WERI-Rb-1 (cell line): Measurements from ENCODE around the gene CNTNAP2.

Source experiments
- DNase-seq: peaks from one replicate; pipeline ENCODE4 v3.0.0-alpha.2; 2020
- H3K27ac ChIP-seq: fragments of 250-450 bp; sonication (Bioruptor Pico); 2 replicates; pipeline ENCODE4 v1.5.1; 2020; ENCODE audit warnings: mild to moderate bottlenecking, moderate library complexity
- H3K27me3 ChIP-seq: fragments of 250-450 bp; sonication (Bioruptor Pico); 2 replicates; pipeline ENCODE4 v1.5.1; 2021; ENCODE audit warnings: mild to moderate bottlenecking, low read depth, moderate library complexity; ENCODE audit not compliant: insufficient read depth, severe bottlenecking
- H3K36me3 ChIP-seq: fragments of 250-450 bp; sonication (Bioruptor Pico); 2 replicates; pipeline ENCODE4 v1.5.1; 2020; ENCODE audit warnings: mild to moderate bottlenecking, moderate library complexity
- H3K4me3 ChIP-seq: 2 replicates; pipeline ENCODE4 v1.5.1; 2011; ENCODE audit warnings: low read depth, mild to moderate bottlenecking, control low read depth, low read length
- H3K9me3 ChIP-seq: fragments of 250-450 bp; sonication (Bioruptor Pico); 2 replicates; pipeline ENCODE4 v1.5.1; 2021; ENCODE audit warnings: mild to moderate bottlenecking, moderate library complexity; ENCODE audit not compliant: severe bottlenecking
- CTCF ChIP-seq: IDR thresholded peaks from 2 replicates; pipeline ENCODE4 v1.5.1; 2011; ENCODE audit warnings: low read depth, mild to moderate bottlenecking, control low read depth, inconsistent platforms, low read length

CNTNAP2 gene

GRCh38 chr7:146355216-146355615 is 238.6 kb downstream of the CNTNAP2 start:
- DNase-seq, result no peak
- no peak for TF ChIP-seq CTCF
- H3K4me3 ChIP-seq, result no peak overlapping the region
- H3K27ac ChIP-seq, result no peak overlapping the region
- no peaks in the 10 kb centered on the region for H3K9me3 ChIP-seq
- no peaks in the 10 kb centered on the region for H3K36me3 ChIP-seq
- H3K27me3 ChIP-seq, result no peaks in the 10 kb centered on the region

GRCh38 chr7:146359176-146359575 is 242.6 kb downstream of the CNTNAP2 start:
- Histone ChIP-seq H3K27me3 (no peaks in the 10 kb centered on the region), H3K9me3 (no peaks in the 10 kb centered on the region), H3K36me3 (no peaks in the 10 kb centered on the region), H3K4me3 (no peak overlapping the region), H3K27ac (no peak overlapping the region)
- DNase-seq, result no peak
- TF ChIP-seq CTCF, result no peak

GRCh38 chr7:146366938-146367337 is 250.3 kb downstream of the CNTNAP2 start:
- TF ChIP-seq CTCF, result no peak
- Histone ChIP-seq H3K9me3 (no peaks in the 10 kb centered on the region), H3K27ac (no peak overlapping the region), H3K36me3 (no peaks in the 10 kb centered on the region), H3K27me3 (no peaks in the 10 kb centered on the region), H3K4me3 (no peak overlapping the region)
- no peak for DNase-seq

GRCh38 chr7:146370171-146370570 is 253.6 kb downstream of the CNTNAP2 start:
- Histone ChIP-seq H3K4me3 (no peak overlapping the region), H3K27ac (no peak overlapping the region), H3K27me3 (no peaks in the 10 kb centered on the region), H3K36me3 (no peaks in the 10 kb centered on the region), H3K9me3 (no peaks in the 10 kb centered on the region)
- DNase-seq, result no peak
- no peak for TF ChIP-seq CTCF

GRCh38 chr7:146375170-146375569 is 258.6 kb downstream of the CNTNAP2 start:
- peak; percentile 71 for DNase-seq

More at GRCh38 chr7:146375170-146375569, 258.6 kb downstream of the CNTNAP2 start:
- H3K27me3 ChIP-seq, result no peaks in the 10 kb centered on the region
- TF ChIP-seq CTCF, result no peak
- peak overlapping the region; percentile 31 for H3K27ac ChIP-seq
- H3K9me3 ChIP-seq, result peaks cover 2% of the 10 kb centered on the region
- no peak overlapping the region for H3K4me3 ChIP-seq
- H3K36me3 ChIP-seq, result no peaks in the 10 kb centered on the region
